ENCODE data around the gene MAML3. TPM values are rescaled to one million over a fixed set of nuclear protein-coding genes. Genes with fewer than 3 reads are reported as not detected.

Gene MAML3
- total RNA-seq, 6 donors from 2014 or later, result 9.6 to 31.4 (median 14.5) TPM

DNA sequence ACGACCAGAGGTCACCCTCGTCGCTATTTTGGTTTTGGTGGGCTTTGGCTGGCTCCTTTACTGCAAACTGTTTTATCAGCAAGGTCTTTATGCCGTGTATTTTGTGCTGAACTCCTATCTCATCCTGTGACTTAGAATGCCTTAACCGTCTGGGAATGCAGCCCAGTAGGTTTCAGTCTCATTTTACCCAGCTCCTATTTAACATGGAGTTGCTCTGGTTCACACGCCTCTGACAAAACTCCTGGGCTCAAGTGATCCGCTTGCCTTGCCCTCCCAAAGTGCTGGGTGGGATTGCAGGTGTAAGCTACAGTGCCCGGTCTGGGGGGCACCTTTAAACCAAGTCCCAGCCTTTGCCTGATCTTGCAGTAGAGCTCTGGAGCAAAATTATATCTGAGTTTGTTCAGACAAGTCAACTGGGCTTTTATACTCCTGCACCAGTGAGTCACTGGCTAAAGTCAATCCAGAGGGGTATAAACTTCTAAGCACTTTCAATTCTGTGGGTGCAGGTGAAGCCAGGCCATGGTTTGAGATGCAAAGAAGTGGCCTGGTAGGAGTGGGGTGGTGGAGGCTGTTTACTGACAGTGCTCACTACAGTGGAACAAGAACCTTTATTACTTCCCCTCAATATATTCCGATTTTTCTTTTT, 438.1 kb downstream of the MAML3 start:
- Histone ChIP-seq H3K4me1 (no peaks in the 10 kb centered on the region), H3K27me3 (no peaks in the 10 kb centered on the region), H3K36me3 (peaks cover 0 to 31% (median 18%) of the 10 kb centered on the region in 4 donors), H3K9me3 (no peaks in the 10 kb centered on the region), H3K27ac (no peak overlapping the region), H3K4me3 (no peak overlapping the region)
- ATAC-seq (ENCODE audit: low FRiP score in 2 of 2) (no peak), DNase-seq (no peak)
- no peak for TF ChIP-seq POLR2AphosphoS5 (IDR thresholded peaks at IDR 0.05)
- no peak for TF ChIP-seq EP300 (IDR thresholded peaks at IDR 0.05)
- no peak for TF ChIP-seq POLR2A (IDR thresholded peaks at IDR 0.05)
- TF ChIP-seq, protein P1, sequence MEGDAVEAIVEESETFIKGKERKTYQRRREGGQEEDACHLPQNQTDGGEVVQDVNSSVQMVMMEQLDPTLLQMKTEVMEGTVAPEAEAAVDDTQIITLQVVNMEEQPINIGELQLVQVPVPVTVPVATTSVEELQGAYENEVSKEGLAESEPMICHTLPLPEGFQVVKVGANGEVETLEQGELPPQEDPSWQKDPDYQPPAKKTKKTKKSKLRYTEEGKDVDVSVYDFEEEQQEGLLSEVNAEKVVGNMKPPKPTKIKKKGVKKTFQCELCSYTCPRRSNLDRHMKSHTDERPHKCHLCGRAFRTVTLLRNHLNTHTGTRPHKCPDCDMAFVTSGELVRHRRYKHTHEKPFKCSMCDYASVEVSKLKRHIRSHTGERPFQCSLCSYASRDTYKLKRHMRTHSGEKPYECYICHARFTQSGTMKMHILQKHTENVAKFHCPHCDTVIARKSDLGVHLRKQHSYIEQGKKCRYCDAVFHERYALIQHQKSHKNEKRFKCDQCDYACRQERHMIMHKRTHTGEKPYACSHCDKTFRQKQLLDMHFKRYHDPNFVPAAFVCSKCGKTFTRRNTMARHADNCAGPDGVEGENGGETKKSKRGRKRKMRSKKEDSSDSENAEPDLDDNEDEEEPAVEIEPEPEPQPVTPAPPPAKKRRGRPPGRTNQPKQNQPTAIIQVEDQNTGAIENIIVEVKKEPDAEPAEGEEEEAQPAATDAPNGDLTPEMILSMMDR (IDR thresholded peaks at IDR 0.05), result no peak
- WGBS, 2 donors, result 84 to 87% methylated on average over 8 to 9 of the region's 9 CpGs

DNA sequence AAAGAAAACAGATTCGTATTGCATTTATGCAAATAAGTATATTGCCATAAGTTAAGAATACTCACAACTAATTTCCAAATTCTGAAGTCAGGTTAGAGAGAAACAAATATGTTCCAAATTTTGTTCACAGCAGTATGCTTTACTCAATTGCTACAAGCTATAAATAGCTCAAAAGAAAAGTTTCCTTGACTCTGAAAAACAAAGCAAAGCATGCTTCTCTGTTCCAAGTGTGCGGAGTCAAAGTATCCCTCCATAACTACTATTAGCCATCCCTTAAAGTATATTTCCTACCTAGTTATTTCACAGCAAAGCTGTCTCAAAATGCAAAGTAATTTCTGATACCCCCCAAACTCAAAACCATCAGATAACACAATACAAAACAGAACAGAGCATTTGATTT, 441.1 kb downstream of the MAML3 start:
- no peak for DNase-seq
- H3K4me1 ChIP-seq, result no peaks in the 10 kb centered on the region
- H3K27me3 ChIP-seq, result no peaks in the 10 kb centered on the region
- TF ChIP-seq, protein P1 (IDR thresholded peaks at IDR 0.05), result no peak
- TF ChIP-seq EP300 (IDR thresholded peaks at IDR 0.05) (no peak), POLR2A (IDR thresholded peaks at IDR 0.05) (no peak), POLR2AphosphoS5 (IDR thresholded peaks at IDR 0.05) (no peak)
- H3K4me3 ChIP-seq, result no peak overlapping the region
- ATAC-seq (ENCODE audit: low FRiP score in 2 of 2), result no peak
- no peaks in the 10 kb centered on the region for H3K9me3 ChIP-seq
- H3K27ac ChIP-seq, result no peak overlapping the region
- WGBS, 2 donors, result 81 to 89% methylated on average over 2 of the region's 2 CpGs
- H3K36me3 ChIP-seq, result peaks cover 0 to 11% (median 4%) of the 10 kb centered on the region in 4 donors

DNA sequence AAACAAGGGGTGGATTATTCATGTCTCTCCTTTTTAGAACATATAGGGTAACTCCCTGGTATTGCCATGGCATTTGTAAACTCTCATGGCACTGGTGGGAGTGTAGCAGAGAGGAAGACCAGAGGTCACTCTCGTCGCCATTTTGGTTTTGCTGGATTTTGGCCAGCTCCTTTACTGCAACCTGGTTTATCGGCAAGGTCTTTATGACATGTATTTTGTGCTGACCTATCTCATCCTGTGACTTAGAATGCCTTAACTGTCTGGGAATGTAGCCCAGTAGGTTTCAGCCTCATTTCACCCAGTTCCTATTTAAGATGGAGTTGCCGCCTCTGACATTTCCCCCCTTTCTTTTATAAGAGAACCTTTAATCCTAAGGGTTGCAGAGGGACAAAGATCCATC, 442.5 kb downstream of the MAML3 start:
- 70 to 88% methylated on average over 4 of the region's 4 CpGs for WGBS, 2 donors
- no peaks in the 10 kb centered on the region for H3K4me1 ChIP-seq
- no peak overlapping the region for H3K27ac ChIP-seq
- no peaks in the 10 kb centered on the region for H3K27me3 ChIP-seq
- no peaks in the 10 kb centered on the region for H3K9me3 ChIP-seq
- no peak for DNase-seq
- H3K4me3 ChIP-seq, result no peak overlapping the region
- H3K36me3 ChIP-seq, result peaks cover 0 to 5% (median 0%) of the 10 kb centered on the region in 4 donors
- ATAC-seq (ENCODE audit: low FRiP score in 2 of 2), result no peak
- TF ChIP-seq POLR2A (IDR thresholded peaks at IDR 0.05), result no peak
- TF ChIP-seq, protein P1 (IDR thresholded peaks at IDR 0.05), result no peak
- TF ChIP-seq EP300 (IDR thresholded peaks at IDR 0.05), result no peak
- TF ChIP-seq POLR2AphosphoS5 (IDR thresholded peaks at IDR 0.05), result no peak

DNA sequence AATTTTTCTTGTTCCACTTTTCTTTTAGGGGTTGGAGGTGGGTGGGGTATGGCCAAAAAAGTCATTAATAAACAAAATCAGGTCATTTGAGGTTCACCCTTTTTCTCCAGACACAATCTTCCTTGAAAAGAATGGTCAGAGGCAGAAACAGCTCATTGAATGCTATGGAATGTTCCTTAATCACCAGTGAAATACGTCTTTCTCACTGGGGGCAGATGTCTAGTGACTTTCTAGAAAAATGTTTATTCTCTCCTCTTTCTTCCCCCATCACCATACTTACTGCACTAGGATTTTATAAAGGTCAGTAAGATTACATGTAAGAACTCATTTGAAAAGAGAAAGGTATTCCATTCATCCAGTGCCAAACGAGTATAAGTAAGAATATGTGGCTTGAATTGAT, 443.9 kb downstream of the MAML3 start:
- ATAC-seq (ENCODE audit: low FRiP score in 2 of 2), result no peak
- Histone ChIP-seq H3K27me3 (no peaks in the 10 kb centered on the region), H3K27ac (no peak overlapping the region), H3K9me3 (no peaks in the 10 kb centered on the region), H3K4me1 (no peaks in the 10 kb centered on the region), H3K4me3 (no peak overlapping the region), H3K36me3 (peaks cover 0 to 12% (median 2%) of the 10 kb centered on the region in 4 donors)
- DNase-seq, result no peak
- WGBS, 2 donors, result 86 to 95% methylated on average over 2 of the region's 2 CpGs
- TF ChIP-seq, protein P1 (IDR thresholded peaks at IDR 0.05), result no peak
- TF ChIP-seq POLR2A (IDR thresholded peaks at IDR 0.05) (no peak), EP300 (IDR thresholded peaks at IDR 0.05) (no peak), POLR2AphosphoS5 (IDR thresholded peaks at IDR 0.05) (no peak)

DNA sequence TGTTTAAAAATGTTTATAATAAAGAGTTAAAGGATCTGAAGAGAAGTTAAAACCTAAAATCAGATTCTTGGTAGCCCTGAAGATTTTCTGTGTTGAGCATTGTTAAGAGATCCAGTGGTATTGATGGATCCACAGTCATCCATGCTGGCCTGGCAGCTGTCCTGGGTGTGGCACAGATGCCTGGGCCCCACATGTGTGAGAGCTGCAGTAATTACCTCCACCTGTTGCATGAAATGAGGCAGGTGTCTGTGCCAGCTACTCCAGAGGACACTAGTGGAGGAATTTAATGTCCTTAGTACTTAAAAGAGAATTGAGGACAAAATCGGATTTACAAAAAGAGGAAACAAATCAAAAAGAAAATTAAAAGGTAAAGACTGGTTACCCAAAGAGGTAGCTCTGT, 444.3 kb downstream of the MAML3 start:
- H3K27ac ChIP-seq, result no peak overlapping the region
- DNase-seq (no peak), ATAC-seq (ENCODE audit: low FRiP score in 2 of 2) (no peak)
- no peaks in the 10 kb centered on the region for H3K9me3 ChIP-seq
- 83 to 96% methylated on average over 1 of the region's 1 CpG for WGBS, 2 donors
- no peaks in the 10 kb centered on the region for H3K4me1 ChIP-seq
- H3K4me3 ChIP-seq, result no peak overlapping the region
- TF ChIP-seq EP300 (IDR thresholded peaks at IDR 0.05) (no peak), POLR2A (IDR thresholded peaks at IDR 0.05) (no peak), POLR2AphosphoS5 (IDR thresholded peaks at IDR 0.05) (no peak)
- TF ChIP-seq, protein P1 (IDR thresholded peaks at IDR 0.05), result no peak
- H3K36me3 ChIP-seq, result peaks cover 0 to 16% (median 4%) of the 10 kb centered on the region in 4 donors
- no peaks in the 10 kb centered on the region for H3K27me3 ChIP-seq

All from upper lobe of left lung (tissue), 6 donors.